Measurements from ENCODE around the gene ZNF154. TPM values are rescaled to one million over a fixed set of nuclear protein-coding genes. Genes with fewer than 3 reads are reported as not detected.

ZNF154 gene
- total RNA-seq, 3 donors from 2014 or later = 1.3 to 2.1 (median 1.6) TPM

- Mint-ChIP-seq H3K9me3 (peaks cover 62% of the 10 kb centered on the region), H3K36me3 (ENCODE audit: insufficient read depth) (peaks cover 51% of the 10 kb centered on the region)
Observed at GRCh38 chr19:57706346-57706745, 2.7 kb downstream of the ZNF154 start.

DNA sequence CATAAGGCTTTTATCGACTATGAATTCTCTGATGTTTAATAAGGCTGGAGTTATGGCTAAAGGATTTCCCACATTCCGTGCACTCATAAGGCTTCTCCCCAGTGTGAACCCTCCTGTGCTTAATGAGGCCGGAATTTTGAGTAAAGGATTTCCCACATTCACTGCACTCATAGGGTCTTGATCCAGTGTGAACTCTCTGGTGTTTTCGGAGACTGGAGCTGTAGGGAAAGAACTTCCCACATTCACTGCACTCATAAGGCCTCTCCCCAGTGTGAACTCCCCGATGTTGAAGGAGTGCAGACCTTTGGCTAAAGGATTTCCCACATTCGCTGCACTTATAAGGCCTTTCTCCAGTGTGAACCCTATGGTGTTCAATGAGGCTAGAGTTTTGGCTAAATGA, 7.4 kb downstream of the ZNF154 start:
- Mint-ChIP-seq H3K9me3 (peaks cover 71% of the 10 kb centered on the region), H3K4me1 (ENCODE audit: low read depth) (peaks cover 4% of the 10 kb centered on the region), H3K27me3 (ENCODE audit: low read depth) (no peaks in the 10 kb centered on the region), H3K36me3 (ENCODE audit: insufficient read depth) (peaks cover 72% of the 10 kb centered on the region), H3K4me3 (no peak overlapping the region)
- no peak for DNase-seq
- ATAC-seq = no peak

More at GRCh38 chr19:57706346-57706745, 2.7 kb downstream of the ZNF154 start:
- H3K4me3 Mint-ChIP-seq = no peak overlapping the region
- peaks cover 20% of the 10 kb centered on the region for H3K4me1 Mint-ChIP-seq (ENCODE audit: low read depth)
- ATAC-seq = no peak
- no peak for DNase-seq
- H3K27me3 Mint-ChIP-seq (ENCODE audit: low read depth) = peaks cover 10% of the 10 kb centered on the region

DNA sequence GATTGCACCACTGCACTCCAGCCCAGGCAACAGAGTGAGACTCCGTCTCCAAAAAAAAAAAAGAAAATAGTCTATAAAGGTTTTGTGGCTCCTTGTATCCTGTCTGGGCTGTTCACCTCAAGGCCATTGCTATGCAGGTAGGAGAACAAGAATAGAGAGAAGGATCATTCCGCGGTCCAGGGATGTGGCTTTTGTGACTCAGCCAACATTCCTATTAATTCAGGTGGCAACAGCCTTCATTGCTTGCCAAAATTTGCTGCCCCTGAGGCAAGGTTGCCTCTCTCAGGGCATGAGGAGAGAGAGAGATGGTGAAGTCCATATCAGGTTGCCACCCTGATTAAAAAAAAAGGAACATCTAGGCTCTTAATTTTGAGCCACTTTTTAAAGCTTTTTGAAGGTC, 19.3 kb downstream of the ZNF154 start:
- no peak for ATAC-seq
- Mint-ChIP-seq H3K9me3 (peaks cover 58% of the 10 kb centered on the region), H3K36me3 (ENCODE audit: insufficient read depth) (peaks cover 69% of the 10 kb centered on the region), H3K4me3 (no peak overlapping the region), H3K4me1 (ENCODE audit: low read depth) (peaks cover 3% of the 10 kb centered on the region), H3K27me3 (ENCODE audit: low read depth) (no peaks in the 10 kb centered on the region)
- no peak for DNase-seq

DNA sequence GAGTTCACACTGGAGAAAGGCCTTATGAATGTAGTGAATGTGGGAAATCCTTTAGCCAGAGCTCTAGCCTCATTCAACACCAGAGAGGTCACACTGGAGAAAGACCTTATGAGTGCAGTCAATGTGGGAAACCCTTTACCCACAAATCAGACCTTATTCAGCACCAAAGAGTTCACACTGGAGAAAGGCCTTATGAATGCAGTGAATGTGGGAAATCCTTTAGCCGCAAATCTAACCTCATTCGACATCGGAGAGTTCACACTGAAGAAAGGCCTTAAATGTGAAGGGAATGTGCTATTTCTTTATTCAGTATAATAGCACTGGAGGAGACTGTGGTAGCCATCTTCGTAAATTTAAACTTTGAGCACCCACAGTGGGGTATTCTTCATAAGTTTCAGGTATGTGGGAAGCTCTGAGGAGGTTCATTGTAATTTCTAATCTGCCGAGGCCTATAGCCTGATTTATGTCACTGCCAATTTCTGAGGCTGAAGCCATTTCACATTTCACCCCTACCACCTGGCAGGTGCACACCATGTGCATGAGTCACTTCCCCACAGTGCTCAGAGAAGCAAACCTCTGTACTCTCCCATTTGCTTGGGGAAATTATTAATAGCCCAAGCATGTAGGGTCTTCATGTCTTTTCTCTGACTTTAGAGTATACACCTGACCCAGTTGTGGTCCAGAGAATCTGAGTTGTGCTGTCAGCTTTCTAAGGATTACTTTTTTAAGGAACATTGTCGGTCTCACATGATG, 20.8 kb downstream of the ZNF154 start:
- Mint-ChIP-seq H3K27me3 (ENCODE audit: low read depth) (no peaks in the 10 kb centered on the region), H3K4me1 (ENCODE audit: low read depth) (peaks cover 19% of the 10 kb centered on the region), H3K36me3 (ENCODE audit: insufficient read depth) (peaks cover 76% of the 10 kb centered on the region), H3K4me3 (no peak overlapping the region), H3K9me3 (peaks cover 60% of the 10 kb centered on the region)
- DNase-seq (no peak), ATAC-seq (no peak)

DNA sequence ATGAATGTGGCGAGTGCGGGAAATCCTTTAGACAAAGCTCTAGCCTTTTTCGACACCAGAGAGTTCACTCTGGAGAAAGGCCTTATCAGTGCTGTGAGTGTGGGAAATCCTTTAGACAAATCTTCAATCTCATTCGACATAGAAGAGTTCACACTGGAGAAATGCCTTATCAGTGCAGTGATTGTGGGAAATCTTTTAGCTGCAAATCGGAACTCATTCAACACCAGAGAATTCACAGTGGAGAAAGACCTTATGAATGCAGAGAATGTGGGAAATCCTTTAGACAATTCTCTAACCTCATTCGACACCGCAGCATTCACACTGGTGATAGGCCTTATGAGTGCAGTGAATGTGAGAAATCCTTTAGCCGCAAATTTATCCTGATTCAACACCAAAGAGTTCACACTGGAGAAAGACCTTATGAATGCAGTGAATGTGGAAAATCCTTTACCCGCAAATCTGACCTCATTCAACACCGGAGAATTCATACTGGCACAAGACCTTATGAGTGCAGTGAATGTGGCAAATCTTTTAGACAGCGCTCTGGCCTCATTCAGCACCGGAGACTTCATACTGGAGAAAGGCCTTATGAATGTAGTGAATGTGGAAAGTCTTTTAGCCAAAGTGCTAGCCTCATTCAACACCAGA, 21.5 kb downstream of the ZNF154 start:
- H3K9me3 Mint-ChIP-seq = peaks cover 61% of the 10 kb centered on the region
- H3K27me3 Mint-ChIP-seq (ENCODE audit: low read depth) = no peaks in the 10 kb centered on the region
- peaks cover 26% of the 10 kb centered on the region for H3K4me1 Mint-ChIP-seq (ENCODE audit: low read depth)
- H3K36me3 Mint-ChIP-seq (ENCODE audit: insufficient read depth) = peaks cover 78% of the 10 kb centered on the region
- DNase-seq (no peak), ATAC-seq (no peak)
- no peak overlapping the region for H3K4me3 Mint-ChIP-seq

DNA sequence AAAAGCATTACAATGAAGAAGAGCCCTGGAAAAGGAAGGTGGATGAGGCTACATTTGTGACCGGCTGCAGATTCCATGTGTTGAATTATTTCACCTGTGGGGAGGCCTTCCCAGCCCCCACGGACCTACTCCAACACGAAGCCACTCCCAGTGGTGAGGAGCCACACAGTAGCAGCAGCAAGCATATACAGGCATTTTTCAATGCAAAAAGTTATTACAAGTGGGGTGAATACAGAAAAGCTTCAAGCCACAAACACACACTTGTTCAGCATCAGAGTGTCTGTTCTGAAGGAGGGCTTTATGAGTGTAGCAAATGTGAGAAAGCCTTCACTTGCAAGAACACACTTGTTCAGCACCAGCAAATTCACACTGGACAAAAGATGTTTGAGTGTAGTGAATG, 22.3 kb downstream of the ZNF154 start:
- no peak overlapping the region for H3K4me3 Mint-ChIP-seq
- DNase-seq (no peak), ATAC-seq (no peak)
- peaks cover 84% of the 10 kb centered on the region for H3K36me3 Mint-ChIP-seq (ENCODE audit: insufficient read depth)
- H3K27me3 Mint-ChIP-seq (ENCODE audit: low read depth) = no peaks in the 10 kb centered on the region
- peaks cover 33% of the 10 kb centered on the region for H3K4me1 Mint-ChIP-seq (ENCODE audit: low read depth)
- peaks cover 65% of the 10 kb centered on the region for H3K9me3 Mint-ChIP-seq

DNA sequence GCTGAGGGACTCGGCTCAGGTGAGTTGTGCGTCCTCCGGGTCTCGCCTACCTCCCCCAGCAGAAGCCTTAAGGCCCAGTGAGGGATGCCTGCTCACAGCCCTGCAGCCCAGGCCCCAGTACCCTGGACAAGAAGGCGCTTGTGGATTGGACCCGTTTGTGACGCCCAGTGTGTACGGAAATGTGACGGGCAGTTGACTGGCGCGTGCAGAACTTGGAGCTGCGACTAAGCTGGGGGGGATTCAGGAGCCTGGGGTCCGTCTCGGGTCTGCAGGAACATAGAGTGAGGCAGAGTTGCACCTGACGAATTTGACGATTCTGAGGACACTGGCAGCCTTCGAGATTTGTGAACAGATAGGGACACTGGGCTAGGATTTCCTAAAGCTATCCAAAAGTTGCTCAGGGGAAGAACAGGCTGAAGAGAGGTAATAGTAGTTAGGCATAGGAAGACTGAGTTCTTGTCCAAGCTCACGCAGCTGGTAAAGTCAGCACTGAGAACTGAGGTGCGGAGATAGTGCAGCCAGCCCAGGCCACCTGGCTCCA, 26.7 kb downstream of the ZNF154 start:
- Mint-ChIP-seq H3K27me3 (ENCODE audit: low read depth) (no peaks in the 10 kb centered on the region), H3K36me3 (ENCODE audit: insufficient read depth) (peaks cover 56% of the 10 kb centered on the region), H3K4me3 (peak overlapping the region; percentile 97), H3K9me3 (peaks cover 51% of the 10 kb centered on the region), H3K4me1 (ENCODE audit: low read depth) (peaks cover 37% of the 10 kb centered on the region)
- ATAC-seq = no peak
- no peak for DNase-seq

GRCh38 chr19:57675881-57676280, 33.1 kb downstream of the ZNF154 start:
- peaks cover 27% of the 10 kb centered on the region for H3K27me3 Mint-ChIP-seq (ENCODE audit: low read depth)
- no peaks in the 10 kb centered on the region for H3K4me1 Mint-ChIP-seq (ENCODE audit: low read depth)
- H3K36me3 Mint-ChIP-seq (ENCODE audit: insufficient read depth) = no peaks in the 10 kb centered on the region
- no peak overlapping the region for H3K4me3 Mint-ChIP-seq
- ATAC-seq (no peak), DNase-seq (no peak)
- H3K9me3 Mint-ChIP-seq = peaks cover 15% of the 10 kb centered on the region

DNA sequence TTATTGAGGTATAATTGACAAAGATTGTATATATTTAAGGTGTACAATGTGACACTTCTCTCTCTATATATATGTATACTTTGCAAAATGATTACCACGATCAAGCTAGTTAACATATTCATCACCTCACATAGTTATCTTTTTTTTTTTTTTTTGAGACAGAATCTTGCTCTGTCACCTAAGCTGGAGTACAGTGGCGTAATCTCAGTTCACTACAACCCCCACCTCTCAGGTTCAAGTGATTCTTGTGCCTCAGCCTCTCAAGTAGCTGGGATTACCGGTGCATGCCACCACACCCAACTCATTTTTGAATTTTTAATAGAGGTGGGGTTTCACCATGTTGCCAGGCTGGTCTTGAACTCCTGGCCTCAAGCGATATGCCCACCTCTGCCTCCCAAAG, 36.5 kb downstream of the ZNF154 start:
- Mint-ChIP-seq H3K4me1 (ENCODE audit: low read depth) (no peaks in the 10 kb centered on the region), H3K36me3 (ENCODE audit: insufficient read depth) (no peaks in the 10 kb centered on the region), H3K27me3 (ENCODE audit: low read depth) (peaks cover 37% of the 10 kb centered on the region), H3K9me3 (peaks cover 13% of the 10 kb centered on the region), H3K4me3 (no peak overlapping the region)
- ATAC-seq = no peak
- DNase-seq = no peak

- no peaks in the 10 kb centered on the region for H3K4me1 Mint-ChIP-seq (ENCODE audit: low read depth)
- H3K27me3 Mint-ChIP-seq (ENCODE audit: low read depth) = peaks cover 38% of the 10 kb centered on the region
- H3K9me3 Mint-ChIP-seq = peaks cover 15% of the 10 kb centered on the region
- H3K4me3 Mint-ChIP-seq = no peak overlapping the region
- H3K36me3 Mint-ChIP-seq (ENCODE audit: insufficient read depth) = no peaks in the 10 kb centered on the region
- no peak for DNase-seq
- no peak for ATAC-seq
Observed at GRCh38 chr19:57671124-57671895, 37.7 kb downstream of the ZNF154 start.

GRCh38 chr19:57668635-57669034, 40.4 kb downstream of the ZNF154 start, which contains the start of gene ZSCAN4:
Gene ZSCAN4, plus strand, starts transcription at chr19:57668935. Its CDS starts 7,211 bp downstream, at chr19:57676146.
- ATAC-seq = no peak
- Mint-ChIP-seq H3K36me3 (ENCODE audit: insufficient read depth) (no peaks in the 10 kb centered on the region), H3K27me3 (ENCODE audit: low read depth) (peaks cover 42% of the 10 kb centered on the region), H3K4me1 (ENCODE audit: low read depth) (peaks cover 3% of the 10 kb centered on the region), H3K9me3 (peaks cover 12% of the 10 kb centered on the region), H3K4me3 (no peak within 1 kb of the TSS)
- no peak for DNase-seq

DNA sequence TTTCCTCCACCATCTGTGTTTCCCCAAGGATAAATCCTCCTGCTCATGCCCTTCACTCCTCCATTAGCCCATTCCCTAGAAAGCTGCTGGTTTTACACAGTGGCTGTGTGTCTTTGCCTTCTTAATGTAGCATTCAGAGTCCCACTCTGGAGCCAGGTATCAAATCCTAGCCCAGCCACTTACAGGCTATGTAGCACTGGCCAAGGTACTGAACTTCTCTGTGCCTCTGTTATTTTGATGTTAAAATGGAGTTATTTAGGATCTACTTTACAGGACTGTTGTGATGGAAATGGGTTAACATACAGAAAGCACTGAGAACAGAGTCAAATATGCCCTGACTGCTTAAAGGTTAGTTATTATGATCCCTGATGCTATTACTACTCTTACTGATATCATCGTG, 41.8 kb downstream of the ZNF154 start:
- peaks cover 3% of the 10 kb centered on the region for H3K4me1 Mint-ChIP-seq (ENCODE audit: low read depth)
- H3K4me3 Mint-ChIP-seq = no peak overlapping the region
- no peaks in the 10 kb centered on the region for H3K36me3 Mint-ChIP-seq (ENCODE audit: insufficient read depth)
- peaks cover 12% of the 10 kb centered on the region for H3K9me3 Mint-ChIP-seq
- ATAC-seq (no peak), DNase-seq (no peak)
- peaks cover 49% of the 10 kb centered on the region for H3K27me3 Mint-ChIP-seq (ENCODE audit: low read depth)

- H3K9me3 Mint-ChIP-seq = peaks cover 6% of the 10 kb centered on the region
- H3K27me3 Mint-ChIP-seq (ENCODE audit: low read depth) = peaks cover 48% of the 10 kb centered on the region
- peaks cover 3% of the 10 kb centered on the region for H3K4me1 Mint-ChIP-seq (ENCODE audit: low read depth)
- peak overlapping the region; percentile 31 for H3K4me3 Mint-ChIP-seq
- ATAC-seq = no peak
- no peaks in the 10 kb centered on the region for H3K36me3 Mint-ChIP-seq (ENCODE audit: insufficient read depth)
- DNase-seq = no peak
Observed at GRCh38 chr19:57665261-57665806, 43.7 kb downstream of the ZNF154 start.
